T-helper 2 cell treated with Interferon-gamma antibody and Interleukin-4, amounts not matched to agents 5 μg/mL and 100 μg/mL, for 36 hours (primary cell): ENCODE measurements around the gene DHX35.

ENCODE experiments used
- DNase-seq: peaks from one replicate; pipeline ENCODE4 v3.0.0; 2021; ENCODE audit warnings: low spot score
- H3K27ac Mint-ChIP-seq: one replicate; pipeline ENCODE4 v1.8.0; 2021; ENCODE audit warnings: mild to moderate bottlenecking, mixed read lengths
- H3K27me3 Mint-ChIP-seq: one replicate; pipeline ENCODE4 v1.8.0; 2021; ENCODE audit warnings: low read depth, mixed read lengths
- H3K36me3 Mint-ChIP-seq: one replicate; pipeline ENCODE4 v1.8.0; 2021; ENCODE audit warnings: low read depth, mixed read lengths
- H3K4me1 Mint-ChIP-seq: one replicate; pipeline ENCODE4 v1.8.0; 2021; ENCODE audit warnings: low read depth, mixed read lengths
- H3K4me3 Mint-ChIP-seq: one replicate; pipeline ENCODE4 v1.8.0; 2022; ENCODE audit warnings: mild to moderate bottlenecking, moderate library complexity, mixed read lengths
- H3K9me3 Mint-ChIP-seq: one replicate; pipeline ENCODE4 v1.8.0; 2021; ENCODE audit warnings: mixed read lengths

Gene DHX35

DNA sequence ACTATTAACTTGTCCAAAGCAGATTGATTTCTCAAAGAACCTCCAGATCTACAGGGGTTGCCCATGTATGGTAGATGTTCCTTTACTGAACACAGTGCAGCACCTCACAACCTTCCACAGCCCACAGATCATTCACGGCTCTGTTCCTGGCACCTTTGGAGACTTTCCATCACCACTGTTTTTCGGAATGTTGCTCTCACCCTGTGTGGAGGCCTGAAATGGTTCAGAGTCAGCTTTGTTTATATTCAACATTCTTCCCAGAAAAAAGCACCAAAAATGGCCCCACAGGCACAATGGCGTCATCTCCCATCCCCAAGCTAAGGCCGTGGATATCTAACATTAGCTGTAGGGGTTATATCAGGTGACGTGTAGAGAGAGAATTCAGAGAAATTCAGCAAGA, 74.7 kb downstream of the DHX35 start:
- H3K27ac Mint-ChIP-seq, result no peak overlapping the region
- H3K9me3 Mint-ChIP-seq, result no peaks in the 10 kb centered on the region
- H3K4me1 Mint-ChIP-seq, result no peaks in the 10 kb centered on the region
- H3K36me3 Mint-ChIP-seq, result peaks cover 14% of the 10 kb centered on the region
- H3K27me3 Mint-ChIP-seq, result no peaks in the 10 kb centered on the region
- no peak for DNase-seq
- no peak overlapping the region for H3K4me3 Mint-ChIP-seq

DNA sequence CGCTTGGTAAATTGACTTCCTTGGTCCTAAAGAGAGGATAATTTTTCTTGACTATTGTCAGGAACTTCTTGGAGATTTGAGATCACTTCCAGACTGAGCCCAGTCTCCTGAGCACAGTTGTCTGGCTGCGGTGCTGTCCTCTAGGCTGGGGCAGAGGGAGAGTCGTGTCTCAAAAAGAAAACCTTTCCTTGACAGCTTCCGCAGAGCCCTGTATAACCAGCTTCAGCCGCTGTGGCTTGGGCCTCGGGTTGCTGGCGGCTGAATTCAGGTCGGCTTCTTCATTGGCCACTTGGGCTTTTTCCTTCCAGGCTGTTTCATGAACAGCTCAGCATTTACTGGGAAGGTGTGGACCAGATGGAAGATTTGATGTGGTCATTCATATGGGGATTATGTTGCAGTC, 75.9 kb downstream of the DHX35 start:
- Mint-ChIP-seq H3K27me3 (no peaks in the 10 kb centered on the region), H3K36me3 (peaks cover 12% of the 10 kb centered on the region), H3K27ac (no peak overlapping the region), H3K9me3 (no peaks in the 10 kb centered on the region), H3K4me1 (no peaks in the 10 kb centered on the region), H3K4me3 (no peak overlapping the region)
- no peak for DNase-seq

DNA sequence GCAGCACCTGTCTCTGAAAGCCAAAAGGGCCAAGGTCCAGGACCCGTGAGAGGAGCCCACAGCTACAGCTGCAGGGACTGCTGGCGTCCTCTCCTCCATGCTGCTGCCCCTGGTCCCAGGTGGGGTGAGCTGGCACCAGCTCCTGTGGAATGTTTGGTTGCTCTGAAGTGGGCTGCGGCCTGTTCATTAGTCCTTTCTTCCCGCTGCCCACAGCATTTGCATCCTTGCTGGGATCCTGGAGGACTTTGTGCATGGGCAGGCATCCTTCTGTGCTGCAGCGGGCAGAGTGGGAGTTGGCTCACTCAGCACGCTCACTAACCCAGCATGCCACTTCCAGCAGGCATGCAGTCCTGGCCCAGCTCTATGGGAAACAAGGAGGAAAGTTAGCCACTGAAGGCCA, 76.4 kb downstream of the DHX35 start:
- H3K36me3 Mint-ChIP-seq, result peaks cover 12% of the 10 kb centered on the region
- no peak overlapping the region for H3K27ac Mint-ChIP-seq
- no peaks in the 10 kb centered on the region for H3K4me1 Mint-ChIP-seq
- no peaks in the 10 kb centered on the region for H3K27me3 Mint-ChIP-seq
- H3K4me3 Mint-ChIP-seq, result no peak overlapping the region
- no peak for DNase-seq
- H3K9me3 Mint-ChIP-seq, result no peaks in the 10 kb centered on the region

DNA sequence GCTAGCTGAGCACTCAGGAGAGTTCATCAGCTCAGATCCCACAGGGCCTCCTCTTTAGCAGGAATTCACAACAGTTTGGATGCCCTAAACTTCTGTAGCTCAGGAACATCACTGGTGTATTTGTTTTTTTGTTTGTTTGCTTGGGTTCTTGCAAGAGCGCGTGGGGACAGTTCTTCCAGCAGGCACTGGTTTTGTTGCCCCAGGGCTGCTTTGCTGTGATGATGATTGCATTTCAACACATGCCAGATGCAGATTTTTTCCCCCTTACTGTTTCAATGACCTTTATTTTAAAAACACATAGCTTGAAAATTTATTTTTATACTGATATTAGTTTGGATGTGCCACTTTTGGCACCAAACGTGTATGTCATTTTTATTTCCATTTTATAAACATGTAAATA, 77.1 kb downstream of the DHX35 start:
- H3K4me3 Mint-ChIP-seq, result no peak overlapping the region
- H3K9me3 Mint-ChIP-seq, result no peaks in the 10 kb centered on the region
- H3K4me1 Mint-ChIP-seq, result no peaks in the 10 kb centered on the region
- H3K36me3 Mint-ChIP-seq, result peaks cover 10% of the 10 kb centered on the region
- no peak for DNase-seq
- H3K27me3 Mint-ChIP-seq, result no peaks in the 10 kb centered on the region
- H3K27ac Mint-ChIP-seq, result no peak overlapping the region

DNA sequence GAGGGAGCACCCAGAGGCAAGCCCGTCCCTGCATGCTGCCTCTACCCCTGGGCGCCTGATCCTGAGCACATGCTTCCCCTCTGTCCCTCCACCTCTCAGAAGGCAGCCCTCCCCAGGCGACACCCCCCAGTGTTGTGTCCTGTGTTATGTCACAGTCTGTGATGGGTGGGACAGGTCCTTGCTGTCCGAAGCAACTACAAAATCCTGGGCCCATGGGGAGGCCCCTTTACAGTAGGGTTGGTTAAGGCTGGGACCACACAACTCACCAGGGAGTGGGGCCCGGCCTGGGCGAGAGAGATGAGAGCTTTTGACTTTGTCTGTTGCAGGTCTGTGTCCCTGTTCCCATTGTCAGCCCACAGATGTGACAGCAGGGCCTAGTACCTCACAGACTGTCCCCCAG, 78.0 kb downstream of the DHX35 start:
- no peak for DNase-seq
- Mint-ChIP-seq H3K4me1 (no peaks in the 10 kb centered on the region), H3K4me3 (no peak overlapping the region), H3K27ac (no peak overlapping the region), H3K27me3 (no peaks in the 10 kb centered on the region), H3K9me3 (no peaks in the 10 kb centered on the region), H3K36me3 (peaks cover 10% of the 10 kb centered on the region)

DNA sequence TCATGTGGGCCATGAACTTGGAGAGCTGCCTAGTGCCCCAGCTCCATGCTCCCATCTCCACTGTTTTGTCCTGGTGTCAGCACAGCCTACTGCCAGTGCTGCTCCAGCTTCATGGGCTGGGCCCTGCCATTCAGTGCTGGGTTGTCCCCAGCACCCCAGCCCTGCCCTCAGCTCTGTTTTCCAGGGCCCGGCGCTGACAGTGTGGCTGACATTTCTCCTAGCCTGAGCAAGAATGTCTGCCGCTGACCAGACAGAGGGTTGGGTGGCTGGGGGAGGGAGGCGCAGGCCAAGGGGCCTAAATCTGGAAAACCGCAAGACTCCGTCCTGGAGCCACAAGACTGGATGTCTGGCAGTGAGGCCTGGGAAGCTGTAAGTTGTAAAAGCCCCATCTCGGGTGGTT, 78.9 kb downstream of the DHX35 start:
- no peaks in the 10 kb centered on the region for H3K9me3 Mint-ChIP-seq
- no peak overlapping the region for H3K4me3 Mint-ChIP-seq
- H3K4me1 Mint-ChIP-seq, result no peaks in the 10 kb centered on the region
- no peak overlapping the region for H3K27ac Mint-ChIP-seq
- no peaks in the 10 kb centered on the region for H3K27me3 Mint-ChIP-seq
- peaks cover 6% of the 10 kb centered on the region for H3K36me3 Mint-ChIP-seq
- no peak for DNase-seq

DNA sequence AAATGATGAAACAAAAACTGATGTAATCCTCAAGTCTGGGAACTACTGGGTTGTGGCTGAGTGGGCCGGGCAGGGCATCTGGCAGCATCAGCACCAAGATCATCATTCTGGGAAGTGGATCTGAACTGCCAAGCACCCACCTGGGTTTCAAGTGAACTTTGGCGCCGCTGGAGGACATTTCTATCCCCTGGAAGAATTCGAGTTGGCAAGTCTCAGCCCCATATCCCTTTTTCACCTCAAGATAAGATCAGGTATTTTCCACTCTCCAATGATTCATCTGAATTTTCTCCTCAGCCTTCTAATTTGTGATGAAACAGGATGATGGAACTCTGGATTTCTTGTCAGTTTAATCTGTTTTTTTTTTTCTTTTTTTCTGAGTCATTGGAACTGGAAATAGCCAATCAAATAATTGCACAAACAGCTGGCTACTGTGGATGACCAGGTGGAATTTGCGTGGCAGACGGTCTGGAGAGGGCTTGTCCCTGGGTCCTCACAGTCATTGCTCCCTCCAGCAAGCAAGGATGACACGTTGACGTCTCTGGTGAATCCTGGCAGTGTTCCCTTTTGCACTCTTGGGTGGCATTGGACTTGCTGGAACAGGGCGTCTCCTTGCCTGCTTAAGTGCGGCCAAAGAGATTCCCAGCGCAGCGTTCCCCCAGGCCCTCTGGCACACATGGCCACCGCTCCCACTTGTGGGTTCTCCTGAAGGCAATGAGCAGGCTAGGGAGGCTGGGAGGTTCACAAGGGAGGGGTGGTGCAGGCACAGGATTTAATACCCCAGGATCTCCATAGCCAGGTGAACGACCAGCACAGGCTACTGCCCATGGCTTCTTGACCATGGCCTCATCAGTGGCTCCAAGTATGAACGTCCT, 80.4 kb downstream of the DHX35 start:
- Mint-ChIP-seq H3K27ac (no peak overlapping the region), H3K4me3 (no peak overlapping the region), H3K4me1 (no peaks in the 10 kb centered on the region), H3K27me3 (no peaks in the 10 kb centered on the region), H3K9me3 (no peaks in the 10 kb centered on the region), H3K36me3 (peaks cover under 1% of the 10 kb centered on the region)
- no peak for DNase-seq

DNA sequence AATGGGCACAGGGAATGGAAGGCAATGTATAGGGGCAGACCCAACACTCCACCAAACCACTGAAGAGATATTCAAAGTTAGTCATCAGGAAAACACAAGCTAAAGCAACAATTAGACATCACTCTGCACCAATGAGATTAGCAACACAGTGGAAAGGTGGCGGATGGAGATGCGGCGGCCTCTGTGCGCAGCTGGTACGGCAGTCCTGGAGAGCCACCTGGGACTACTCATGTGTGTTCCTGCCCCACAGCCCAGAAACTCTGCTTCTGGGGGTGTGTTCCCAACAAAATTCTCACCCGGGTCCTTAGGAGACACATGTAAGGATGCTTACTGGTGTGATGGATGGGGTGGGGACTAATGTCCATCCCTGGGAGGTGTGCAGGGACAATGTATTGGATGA, 82.4 kb downstream of the DHX35 start:
- DNase-seq, result no peak
- Mint-ChIP-seq H3K27me3 (no peaks in the 10 kb centered on the region), H3K9me3 (no peaks in the 10 kb centered on the region), H3K4me1 (peaks cover 2% of the 10 kb centered on the region), H3K27ac (no peak overlapping the region), H3K4me3 (no peak overlapping the region), H3K36me3 (no peaks in the 10 kb centered on the region)

DNA sequence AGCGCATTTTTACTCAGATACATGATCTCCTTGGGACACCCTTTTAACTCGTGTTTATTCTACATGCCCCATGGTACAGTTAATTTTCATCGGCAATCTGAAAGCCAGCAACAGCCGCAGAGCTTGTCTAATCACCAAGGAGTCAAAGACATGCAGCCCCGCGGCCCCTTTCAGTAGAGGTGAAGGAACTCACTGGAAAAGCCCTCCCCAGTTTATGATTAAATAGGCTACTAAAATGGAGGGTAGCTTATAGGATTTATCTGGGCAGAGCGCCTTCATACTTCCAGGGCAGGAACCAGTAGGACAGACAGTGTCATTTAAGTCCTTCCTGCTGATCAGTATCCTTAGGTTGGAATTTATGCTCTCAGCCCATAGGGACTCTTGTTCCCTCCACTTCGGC, 83.5 kb downstream of the DHX35 start:
- Mint-ChIP-seq H3K27me3 (no peaks in the 10 kb centered on the region), H3K9me3 (no peaks in the 10 kb centered on the region), H3K36me3 (no peaks in the 10 kb centered on the region), H3K4me3 (no peak overlapping the region), H3K27ac (no peak overlapping the region), H3K4me1 (peaks cover 6% of the 10 kb centered on the region)
- no peak for DNase-seq

DNA sequence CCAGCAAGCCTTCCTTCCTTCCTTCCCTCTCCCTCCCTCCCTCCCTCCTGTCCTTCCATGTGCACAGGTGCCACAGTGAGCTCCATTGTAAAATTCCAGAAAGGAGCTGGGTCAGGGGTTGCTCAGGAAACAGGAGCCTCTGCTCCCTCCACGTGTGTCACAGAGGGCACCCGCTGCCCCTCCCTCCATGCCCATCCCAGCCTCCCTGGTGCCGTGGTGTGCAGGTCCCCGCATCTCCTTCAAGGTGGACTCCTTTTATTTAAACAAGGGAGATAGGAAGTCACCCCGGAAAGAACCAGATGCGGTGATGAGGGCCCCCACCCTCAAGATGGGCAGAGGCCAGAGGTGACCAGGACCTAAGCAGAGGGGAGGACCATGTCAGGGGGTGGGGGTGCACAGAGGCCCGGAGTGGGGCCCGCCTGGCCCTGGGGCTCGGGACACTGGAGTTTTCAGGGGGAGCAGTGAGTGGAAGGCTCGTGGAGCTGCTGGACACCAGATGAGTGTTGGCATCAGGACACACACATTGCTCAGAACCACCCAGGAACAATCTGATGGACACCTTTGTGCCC, 85.4 kb downstream of the DHX35 start:
- no peaks in the 10 kb centered on the region for H3K9me3 Mint-ChIP-seq
- no peaks in the 10 kb centered on the region for H3K36me3 Mint-ChIP-seq
- H3K4me3 Mint-ChIP-seq, result no peak overlapping the region
- H3K4me1 Mint-ChIP-seq, result peaks cover 6% of the 10 kb centered on the region
- no peak overlapping the region for H3K27ac Mint-ChIP-seq
- no peaks in the 10 kb centered on the region for H3K27me3 Mint-ChIP-seq
- no peak for DNase-seq

DNA sequence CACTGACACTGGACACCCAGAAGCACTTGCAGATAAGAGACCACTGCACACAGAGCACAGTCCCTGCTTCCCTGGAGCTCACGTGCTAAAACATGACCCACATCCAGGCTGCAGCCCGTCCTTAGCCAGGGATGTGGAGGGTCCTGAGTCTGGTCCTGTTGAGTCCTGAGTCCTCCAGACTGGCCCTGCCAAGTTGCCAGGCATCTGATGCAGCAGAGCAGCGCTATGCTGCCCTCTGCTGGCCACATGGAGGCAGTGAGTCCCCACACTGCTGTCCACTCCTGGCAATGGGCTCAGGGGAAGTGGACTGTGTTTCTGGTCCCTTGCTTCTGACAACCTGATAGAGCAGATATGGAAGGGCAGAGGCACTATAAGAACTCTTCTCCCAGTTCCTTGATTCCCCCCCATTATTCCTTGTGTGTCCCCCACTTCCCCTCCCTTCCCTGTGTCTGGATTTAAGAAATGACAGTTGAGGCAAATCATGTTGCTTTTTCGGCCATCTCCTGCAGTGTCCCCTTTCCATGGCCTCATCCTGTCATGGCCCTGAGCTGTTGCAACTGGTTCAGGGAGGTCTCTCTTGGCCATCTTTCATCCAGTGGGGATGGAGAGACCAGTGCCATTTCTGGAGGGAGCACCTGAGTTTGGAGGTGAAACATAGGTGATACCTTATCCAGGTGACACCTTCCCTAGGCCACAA, 86.0 kb downstream of the DHX35 start:
- Mint-ChIP-seq H3K4me3 (peak overlapping the region; percentile 24), H3K36me3 (no peaks in the 10 kb centered on the region), H3K9me3 (no peaks in the 10 kb centered on the region), H3K27me3 (peaks cover 4% of the 10 kb centered on the region), H3K27ac (peak overlapping the region; percentile 12), H3K4me1 (peaks cover 6% of the 10 kb centered on the region)
- DNase-seq, result peak; percentile 71

DNA sequence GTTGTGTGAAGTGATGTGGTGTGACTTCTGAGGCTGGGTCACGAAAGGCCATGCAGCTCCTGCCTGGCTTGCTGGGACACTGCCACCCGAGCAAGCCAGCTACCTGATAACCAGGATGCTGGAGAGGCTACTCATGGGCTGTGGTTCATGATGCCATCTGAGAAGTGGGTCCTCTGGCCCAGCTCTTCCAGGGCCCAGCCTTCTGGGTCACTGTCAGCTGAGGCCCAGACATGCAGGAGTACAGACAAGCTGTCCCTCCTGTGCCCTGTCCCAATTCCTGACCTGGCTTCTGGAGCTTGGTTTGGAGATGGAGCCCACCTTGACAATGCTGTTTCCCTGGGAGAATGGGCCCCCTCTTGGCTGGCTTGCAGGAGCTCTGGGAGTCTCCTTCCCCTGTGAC, 87.0 kb downstream of the DHX35 start:
- peaks cover 6% of the 10 kb centered on the region for H3K4me1 Mint-ChIP-seq
- peak overlapping the region; percentile 89 for H3K4me3 Mint-ChIP-seq
- peaks cover 4% of the 10 kb centered on the region for H3K27me3 Mint-ChIP-seq
- DNase-seq, result no peak
- no peak overlapping the region for H3K27ac Mint-ChIP-seq
- no peaks in the 10 kb centered on the region for H3K36me3 Mint-ChIP-seq
- no peaks in the 10 kb centered on the region for H3K9me3 Mint-ChIP-seq

DNA sequence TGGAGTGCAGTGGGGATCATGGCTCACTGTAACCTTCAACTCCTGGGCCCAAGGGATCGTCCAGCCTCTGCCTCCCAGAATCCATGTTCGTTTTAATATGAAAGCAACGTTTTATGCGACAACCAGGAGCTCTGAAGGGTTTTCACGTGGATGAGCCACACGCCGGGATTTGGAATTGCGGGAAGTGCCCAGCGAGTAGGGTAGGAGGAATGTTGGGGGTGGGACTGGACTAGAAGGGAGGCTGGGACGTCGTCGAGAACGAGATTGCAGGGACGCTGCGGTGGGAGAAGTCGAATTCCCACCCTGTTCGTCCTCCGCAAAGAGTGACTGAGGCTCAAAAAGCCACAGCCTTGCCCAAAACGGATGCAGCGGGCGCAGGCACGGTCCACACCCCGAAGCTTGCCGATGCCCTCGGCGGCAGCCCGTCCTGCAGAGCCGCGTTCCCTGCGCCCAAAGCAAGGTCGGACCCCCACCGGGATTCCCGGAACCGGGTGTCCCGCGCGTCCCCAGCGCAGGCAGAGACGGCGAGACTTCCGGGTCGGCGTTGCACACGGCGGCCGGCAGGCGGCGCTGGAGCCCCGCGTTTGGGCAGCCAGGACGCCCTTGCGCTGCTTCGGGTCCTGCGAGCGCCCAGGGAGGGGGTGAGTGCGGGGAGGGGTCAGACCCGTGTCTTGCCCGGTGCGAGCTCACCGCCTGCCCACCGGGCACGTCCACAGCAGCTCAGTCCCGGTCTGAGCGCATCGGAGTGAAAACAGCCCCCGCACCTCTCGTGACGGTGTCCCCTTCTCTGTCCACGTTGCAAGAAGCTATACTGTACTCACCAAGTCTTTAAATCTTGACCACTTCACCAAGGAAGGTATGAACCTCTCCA, 87.8 kb downstream of the DHX35 start:
- H3K9me3 Mint-ChIP-seq, result no peaks in the 10 kb centered on the region
- peaks cover 4% of the 10 kb centered on the region for H3K27me3 Mint-ChIP-seq
- peak overlapping the region; percentile 74 for H3K27ac Mint-ChIP-seq
- DNase-seq, result peak; percentile 79
- H3K4me1 Mint-ChIP-seq, result peaks cover 6% of the 10 kb centered on the region
- H3K4me3 Mint-ChIP-seq, result peak overlapping the region; percentile 89
- H3K36me3 Mint-ChIP-seq, result no peaks in the 10 kb centered on the region

DNA sequence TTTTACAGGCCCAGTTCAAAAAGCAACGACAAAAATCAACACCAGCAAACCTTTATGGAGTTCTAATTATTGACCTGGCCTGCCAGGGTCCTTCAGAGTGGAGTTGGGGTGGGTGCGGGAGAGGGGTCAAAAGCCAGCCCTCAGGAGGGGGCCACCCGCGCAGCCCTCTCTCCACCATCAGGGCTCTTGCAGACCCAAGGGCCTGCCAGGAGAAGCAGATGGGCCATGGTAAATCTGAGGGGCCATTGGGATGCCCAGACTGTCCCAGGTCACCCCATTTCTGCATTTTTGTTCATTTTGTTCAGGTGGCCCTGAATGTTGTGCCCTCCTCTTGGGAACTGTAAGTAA, 88.4 kb downstream of the DHX35 start:
- peak overlapping the region; percentile 89 for H3K4me3 Mint-ChIP-seq
- no peak overlapping the region for H3K27ac Mint-ChIP-seq
- no peaks in the 10 kb centered on the region for H3K36me3 Mint-ChIP-seq
- DNase-seq, result no peak
- H3K4me1 Mint-ChIP-seq, result peaks cover 6% of the 10 kb centered on the region
- H3K27me3 Mint-ChIP-seq, result peaks cover 4% of the 10 kb centered on the region
- no peaks in the 10 kb centered on the region for H3K9me3 Mint-ChIP-seq
